A549 (cell line): ENCODE measurements around the gene CHD6.

ENCODE experiments used
- FOSL2 ChIP-seq, 2 experiments: fragments of 450-650 bp in 1 of 2; fragments of >200 bp in 1 of 2; sonication (Bioruptor Twin) in 1 of 2; formaldehyde crosslinking; IDR thresholded peaks; 2 replicates each; pipeline versions ENCODE4 v1.5.0 to v1.6.1; 2016 to 2020; ENCODE audit warnings: mild to moderate bottlenecking in 1 of 2, moderate library complexity in 1 of 2
- MAFK ChIP-seq: fragments of 450-650 bp; IDR thresholded peaks from 2 replicates; pipeline ENCODE4 v1.6.1; 2014; ENCODE audit not compliant: partially characterized antibody
- MYC ChIP-seq: IDR thresholded peaks from 2 replicates; pipeline ENCODE4 v1.6.1; 2012; ENCODE audit warnings: mild to moderate bottlenecking, inconsistent platforms, low read length, improper control_type of control experiment, borderline replicate concordance
- POLR2A ChIP-seq: IDR thresholded peaks from 2 replicates; pipeline ENCODE4 v1.6.1; 2012; ENCODE audit warnings: mild to moderate bottlenecking, low read length
- RNF2 ChIP-seq: fragments of 200-600 bp; sonication (generic); IDR thresholded peaks from 2 replicates; pipeline ENCODE4 v1.6.1; 2016; ENCODE audit warnings: low read depth, mild to moderate bottlenecking, antibody characterized with exemption, moderate library complexity, borderline replicate concordance
- TF ChIP-seq, protein P1 (sequence below): fragments of >200 bp; sonication (Bioruptor Twin); formaldehyde crosslinking; IDR thresholded peaks from 3 replicates; pipeline ENCODE4 v1.5.1; 2016
- TF ChIP-seq, protein P2 (sequence below): IDR thresholded peaks from 2 replicates; pipeline ENCODE4 v1.6.1; 2012; ENCODE audit warnings: low read depth, borderline replicate concordance
- TF ChIP-seq, protein P3 (sequence below): fragments of 450-650 bp; IDR thresholded peaks from 2 replicates; pipeline ENCODE4 v1.6.1; 2014; ENCODE audit warnings: antibody characterized with exemption
- TF ChIP-seq, protein P4 (sequence below): IDR thresholded peaks from 2 replicates; pipeline ENCODE4 v1.6.1; 2012
- TF ChIP-seq, protein P5 (sequence below): fragments of 200-600 bp; sonication (generic); IDR thresholded peaks from 2 replicates; pipeline ENCODE4 v1.6.1; 2016; ENCODE audit warnings: antibody characterized with exemption, mild to moderate bottlenecking, moderate library complexity

DNA sequence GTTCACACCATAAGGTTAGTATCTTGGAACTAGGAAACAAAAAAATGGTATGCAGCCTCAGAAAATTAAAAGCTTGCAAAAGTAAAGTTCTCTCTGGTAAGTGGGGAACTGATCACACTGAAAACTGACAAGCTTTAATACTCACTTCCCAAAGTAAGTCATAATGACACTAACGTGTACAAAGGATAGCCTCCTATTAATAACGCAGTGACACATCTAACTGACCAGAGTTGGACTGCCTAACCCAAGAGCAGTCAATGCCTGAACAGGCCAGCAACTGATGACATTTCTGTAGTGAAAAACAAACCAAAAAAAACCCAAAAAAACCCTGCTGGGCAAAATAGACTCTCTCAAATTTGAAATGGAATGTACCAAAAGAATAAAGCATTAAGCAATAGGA, 30.7 kb downstream of the CHD6 start:
- no peak for TF ChIP-seq POLR2A
- TF ChIP-seq, protein P1, sequence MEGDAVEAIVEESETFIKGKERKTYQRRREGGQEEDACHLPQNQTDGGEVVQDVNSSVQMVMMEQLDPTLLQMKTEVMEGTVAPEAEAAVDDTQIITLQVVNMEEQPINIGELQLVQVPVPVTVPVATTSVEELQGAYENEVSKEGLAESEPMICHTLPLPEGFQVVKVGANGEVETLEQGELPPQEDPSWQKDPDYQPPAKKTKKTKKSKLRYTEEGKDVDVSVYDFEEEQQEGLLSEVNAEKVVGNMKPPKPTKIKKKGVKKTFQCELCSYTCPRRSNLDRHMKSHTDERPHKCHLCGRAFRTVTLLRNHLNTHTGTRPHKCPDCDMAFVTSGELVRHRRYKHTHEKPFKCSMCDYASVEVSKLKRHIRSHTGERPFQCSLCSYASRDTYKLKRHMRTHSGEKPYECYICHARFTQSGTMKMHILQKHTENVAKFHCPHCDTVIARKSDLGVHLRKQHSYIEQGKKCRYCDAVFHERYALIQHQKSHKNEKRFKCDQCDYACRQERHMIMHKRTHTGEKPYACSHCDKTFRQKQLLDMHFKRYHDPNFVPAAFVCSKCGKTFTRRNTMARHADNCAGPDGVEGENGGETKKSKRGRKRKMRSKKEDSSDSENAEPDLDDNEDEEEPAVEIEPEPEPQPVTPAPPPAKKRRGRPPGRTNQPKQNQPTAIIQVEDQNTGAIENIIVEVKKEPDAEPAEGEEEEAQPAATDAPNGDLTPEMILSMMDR: no peak
- no peak for TF ChIP-seq MYC
- TF ChIP-seq MAFK: no peak
- TF ChIP-seq, protein P2, sequence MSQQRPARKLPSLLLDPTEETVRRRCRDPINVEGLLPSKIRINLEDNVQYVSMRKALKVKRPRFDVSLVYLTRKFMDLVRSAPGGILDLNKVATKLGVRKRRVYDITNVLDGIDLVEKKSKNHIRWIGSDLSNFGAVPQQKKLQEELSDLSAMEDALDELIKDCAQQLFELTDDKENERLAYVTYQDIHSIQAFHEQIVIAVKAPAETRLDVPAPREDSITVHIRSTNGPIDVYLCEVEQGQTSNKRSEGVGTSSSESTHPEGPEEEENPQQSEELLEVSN: no peak
- TF ChIP-seq, protein P3, sequence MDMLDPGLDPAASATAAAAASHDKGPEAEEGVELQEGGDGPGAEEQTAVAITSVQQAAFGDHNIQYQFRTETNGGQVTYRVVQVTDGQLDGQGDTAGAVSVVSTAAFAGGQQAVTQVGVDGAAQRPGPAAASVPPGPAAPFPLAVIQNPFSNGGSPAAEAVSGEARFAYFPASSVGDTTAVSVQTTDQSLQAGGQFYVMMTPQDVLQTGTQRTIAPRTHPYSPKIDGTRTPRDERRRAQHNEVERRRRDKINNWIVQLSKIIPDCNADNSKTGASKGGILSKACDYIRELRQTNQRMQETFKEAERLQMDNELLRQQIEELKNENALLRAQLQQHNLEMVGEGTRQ: no peak
- TF ChIP-seq RNF2: no peak
- TF ChIP-seq FOSL2 (IDR thresholded peaks at IDR 0.05): no peak
- TF ChIP-seq FOSL2 (CRISPR knock-in tag; IDR thresholded peaks at IDR 0.05): no peak
- TF ChIP-seq, protein P4, sequence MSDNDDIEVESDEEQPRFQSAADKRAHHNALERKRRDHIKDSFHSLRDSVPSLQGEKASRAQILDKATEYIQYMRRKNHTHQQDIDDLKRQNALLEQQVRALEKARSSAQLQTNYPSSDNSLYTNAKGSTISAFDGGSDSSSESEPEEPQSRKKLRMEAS: no peak
- TF ChIP-seq, protein P5, sequence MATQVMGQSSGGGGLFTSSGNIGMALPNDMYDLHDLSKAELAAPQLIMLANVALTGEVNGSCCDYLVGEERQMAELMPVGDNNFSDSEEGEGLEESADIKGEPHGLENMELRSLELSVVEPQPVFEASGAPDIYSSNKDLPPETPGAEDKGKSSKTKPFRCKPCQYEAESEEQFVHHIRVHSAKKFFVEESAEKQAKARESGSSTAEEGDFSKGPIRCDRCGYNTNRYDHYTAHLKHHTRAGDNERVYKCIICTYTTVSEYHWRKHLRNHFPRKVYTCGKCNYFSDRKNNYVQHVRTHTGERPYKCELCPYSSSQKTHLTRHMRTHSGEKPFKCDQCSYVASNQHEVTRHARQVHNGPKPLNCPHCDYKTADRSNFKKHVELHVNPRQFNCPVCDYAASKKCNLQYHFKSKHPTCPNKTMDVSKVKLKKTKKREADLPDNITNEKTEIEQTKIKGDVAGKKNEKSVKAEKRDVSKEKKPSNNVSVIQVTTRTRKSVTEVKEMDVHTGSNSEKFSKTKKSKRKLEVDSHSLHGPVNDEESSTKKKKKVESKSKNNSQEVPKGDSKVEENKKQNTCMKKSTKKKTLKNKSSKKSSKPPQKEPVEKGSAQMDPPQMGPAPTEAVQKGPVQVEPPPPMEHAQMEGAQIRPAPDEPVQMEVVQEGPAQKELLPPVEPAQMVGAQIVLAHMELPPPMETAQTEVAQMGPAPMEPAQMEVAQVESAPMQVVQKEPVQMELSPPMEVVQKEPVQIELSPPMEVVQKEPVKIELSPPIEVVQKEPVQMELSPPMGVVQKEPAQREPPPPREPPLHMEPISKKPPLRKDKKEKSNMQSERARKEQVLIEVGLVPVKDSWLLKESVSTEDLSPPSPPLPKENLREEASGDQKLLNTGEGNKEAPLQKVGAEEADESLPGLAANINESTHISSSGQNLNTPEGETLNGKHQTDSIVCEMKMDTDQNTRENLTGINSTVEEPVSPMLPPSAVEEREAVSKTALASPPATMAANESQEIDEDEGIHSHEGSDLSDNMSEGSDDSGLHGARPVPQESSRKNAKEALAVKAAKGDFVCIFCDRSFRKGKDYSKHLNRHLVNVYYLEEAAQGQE: no peak
